ENCODE data around the gene MEPCE. TPM values are rescaled to one million over a fixed set of nuclear protein-coding genes. Genes with fewer than 3 reads are reported as not detected.

The MEPCE gene
- polyA plus RNA-seq, 1 experiment: 9.1 TPM

GRCh38 chr7:100433276-100433591, 3.6 kb downstream of the MEPCE start:
- H3K27ac ChIP-seq (ENCODE audit: low read depth, low read length): no peak overlapping the region
- no peaks in the 10 kb centered on the region; the same call in 1 of the 2 replicates for H3K9me3 ChIP-seq (ENCODE audit: control insufficient read depth, insufficient read depth, low read length)
- no peaks in the 10 kb centered on the region for H3K27me3 ChIP-seq (ENCODE audit: control insufficient read depth, insufficient read depth, low read length)
- POLR2A ChIA-PET: no interaction called here
- no peak overlapping the region for H3K4me3 ChIP-seq (ENCODE audit: low read depth, low read length)
- TF ChIP-seq CTCF (IDR thresholded peaks at IDR 0.05; ENCODE audit: low read depth, low read length): no peak
- CTCF ChIA-PET: no interaction called here
- no peak for DNase-seq (ENCODE audit: low read depth, low spot score)

- TF ChIP-seq CTCF (IDR thresholded peaks at IDR 0.05; ENCODE audit: low read depth, low read length): no peak
- no peak overlapping the region for H3K27ac ChIP-seq (ENCODE audit: low read depth, low read length)
Observed at GRCh38 chr7:100433592-100434296, 4.1 kb downstream of the MEPCE start.

DNA sequence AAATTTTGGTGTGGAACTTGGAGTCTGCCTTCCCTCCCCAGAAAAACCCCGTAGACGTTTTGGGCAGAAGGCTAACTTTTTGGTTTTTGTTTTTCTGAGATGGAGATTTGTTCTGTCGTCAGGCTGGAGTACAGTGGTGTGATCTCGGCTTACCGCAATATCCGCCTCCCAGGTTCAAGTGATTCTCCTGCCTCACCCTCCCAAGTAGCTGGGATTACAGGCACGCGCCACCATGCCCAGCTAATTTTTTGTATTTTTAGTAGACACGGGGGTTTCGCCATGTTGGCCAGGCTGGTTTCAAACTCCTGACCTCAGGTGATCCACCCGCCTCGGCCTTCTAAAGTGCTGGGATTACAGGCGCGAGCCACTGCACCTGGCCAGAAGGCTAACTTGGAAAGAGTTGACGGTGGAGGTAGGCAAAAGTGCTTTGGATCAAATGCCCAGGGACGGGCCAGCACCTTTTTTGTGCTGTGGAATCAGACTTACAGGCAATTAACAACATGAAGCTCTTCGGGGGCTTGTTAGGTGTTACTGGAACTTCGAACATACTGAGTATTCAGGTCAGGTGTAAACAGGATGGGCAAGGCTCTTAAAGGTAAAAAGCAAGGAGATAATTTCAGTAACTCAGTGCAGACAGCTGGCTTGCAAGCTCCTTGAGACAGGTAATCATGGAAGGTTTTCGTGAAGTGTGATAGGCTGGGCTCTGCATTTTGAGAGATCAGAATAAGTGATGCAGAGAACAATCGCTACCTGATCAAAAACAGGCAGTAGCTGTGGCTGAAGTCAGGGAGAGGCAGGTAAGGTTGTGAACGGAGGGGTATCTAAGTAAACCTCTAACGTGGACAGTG, 4.9 kb downstream of the MEPCE start:
- Histone ChIP-seq H3K27ac (ENCODE audit: low read depth, low read length) (no peak overlapping the region), H3K27me3 (ENCODE audit: control insufficient read depth, insufficient read depth, low read length) (no peaks in the 10 kb centered on the region), H3K9me3 (ENCODE audit: control insufficient read depth, insufficient read depth, low read length) (no peaks in the 10 kb centered on the region; the same call in 1 of the 2 replicates), H3K4me3 (ENCODE audit: low read depth, low read length) (peak overlapping the region; percentile 85)
- ChIA-PET CTCF (interaction anchor here (0.8 to 1.1 kb wide), 2 partner anchors 31 to 130 kb away, joined by 3 to 4 read pairs; no protein-coding TSS in a partner anchor), POLR2A (interaction anchor here (0.6 kb wide), 1 partner anchor 23 kb away, joined by 5 read pairs; no protein-coding TSS in a partner anchor)
- no peak for DNase-seq (ENCODE audit: low read depth, low spot score)
- no peak for TF ChIP-seq CTCF (IDR thresholded peaks at IDR 0.05; ENCODE audit: low read depth, low read length)

More at GRCh38 chr7:100433592-100434296, 4.1 kb downstream of the MEPCE start:
- no peak for DNase-seq (ENCODE audit: low read depth, low spot score)
- Histone ChIP-seq H3K27me3 (ENCODE audit: control insufficient read depth, insufficient read depth, low read length) (no peaks in the 10 kb centered on the region), H3K9me3 (ENCODE audit: control insufficient read depth, insufficient read depth, low read length) (no peaks in the 10 kb centered on the region; the same call in 1 of the 2 replicates), H3K4me3 (ENCODE audit: low read depth, low read length) (no peak overlapping the region)
- ChIA-PET CTCF (no interaction called here), POLR2A (no interaction called here)

DNA sequence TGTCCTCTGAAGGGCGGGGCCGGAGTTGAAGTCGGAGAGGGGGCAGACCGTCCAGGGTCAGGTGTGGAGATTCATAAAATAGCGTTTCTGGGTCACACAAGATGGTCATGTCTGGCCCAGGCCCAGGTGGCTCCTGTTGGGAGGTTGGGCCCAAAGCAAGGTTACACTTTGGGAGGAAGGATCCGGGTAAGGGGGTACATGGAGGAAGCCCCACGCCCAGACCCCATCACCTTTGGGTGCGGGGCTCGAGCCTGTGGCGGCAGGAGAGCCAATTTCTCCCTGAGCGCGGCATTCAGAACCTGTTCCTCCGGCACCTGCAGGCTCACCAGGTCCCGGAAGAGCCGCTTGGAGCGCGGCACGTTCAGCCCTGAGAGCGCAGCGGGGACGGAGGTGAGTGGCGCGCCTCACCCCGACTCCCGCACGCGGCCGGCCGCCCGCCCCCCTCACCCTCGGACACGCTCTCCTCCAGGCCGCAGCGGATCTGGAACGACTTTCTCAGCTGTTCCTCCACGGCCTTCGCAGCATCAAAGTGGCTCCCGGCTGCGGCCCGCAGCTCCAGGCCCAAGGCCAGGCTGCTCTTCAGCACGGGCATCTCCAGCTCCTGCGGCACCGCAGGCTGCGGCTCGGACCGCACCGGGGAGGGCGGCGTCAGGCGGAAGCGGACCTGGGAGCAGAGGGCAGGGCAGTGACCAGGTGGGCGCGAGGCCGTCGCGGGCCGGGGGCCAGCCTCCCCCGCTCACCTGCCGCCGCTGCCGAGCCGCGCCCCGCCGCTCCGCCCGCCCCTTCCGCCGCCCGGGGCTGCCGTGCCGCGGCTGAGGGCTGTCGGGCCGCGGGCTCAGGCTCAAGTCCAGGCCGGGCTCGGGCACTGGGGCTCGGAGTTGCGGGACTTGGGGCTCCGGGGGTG, 6.0 kb downstream of the MEPCE start:
- CTCF ChIA-PET: interaction anchor here (0.8 kb wide), 1 partner anchor 129 kb away, joined by 3 read pairs; no protein-coding TSS in a partner anchor
- POLR2A ChIA-PET: no interaction called here
- no peaks in the 10 kb centered on the region for H3K27me3 ChIP-seq (ENCODE audit: control insufficient read depth, insufficient read depth, low read length)
- H3K4me3 ChIP-seq (ENCODE audit: low read depth, low read length): peak overlapping the region; percentile 85
- no peak for TF ChIP-seq CTCF (IDR thresholded peaks at IDR 0.05; ENCODE audit: low read depth, low read length)
- peak overlapping the region; percentile 61 for H3K27ac ChIP-seq (ENCODE audit: low read depth, low read length)
- DNase-seq (ENCODE audit: low read depth, low spot score): no peak
- H3K9me3 ChIP-seq (ENCODE audit: control insufficient read depth, insufficient read depth, low read length): no peaks in the 10 kb centered on the region; the same call in 1 of the 2 replicates
